Testis (tissue), 2 donors: ENCODE results near the gene FHOD1.

Experiments used
- POLR2A ChIP-seq: fragments of 450-650 bp; IDR thresholded peaks from one replicate; pipeline ENCODE4 v1.6.1; 2017; ENCODE audit warnings: antibody characterized with exemption, mild to moderate bottlenecking, moderate library complexity
- TF ChIP-seq, protein P1 (sequence below), 3 experiments: fragments of 450-650 bp in 2 of 3; fragments of 200-600 bp in 1 of 3; sonication (generic) in 1 of 3; IDR thresholded peaks; one replicate each; pipeline ENCODE4 v1.5.1; 2016 to 2019; ENCODE audit warnings: antibody characterized with exemption in 3 of 3, mild to moderate bottlenecking in 2 of 3, moderate library complexity in 1 of 3

DNA sequence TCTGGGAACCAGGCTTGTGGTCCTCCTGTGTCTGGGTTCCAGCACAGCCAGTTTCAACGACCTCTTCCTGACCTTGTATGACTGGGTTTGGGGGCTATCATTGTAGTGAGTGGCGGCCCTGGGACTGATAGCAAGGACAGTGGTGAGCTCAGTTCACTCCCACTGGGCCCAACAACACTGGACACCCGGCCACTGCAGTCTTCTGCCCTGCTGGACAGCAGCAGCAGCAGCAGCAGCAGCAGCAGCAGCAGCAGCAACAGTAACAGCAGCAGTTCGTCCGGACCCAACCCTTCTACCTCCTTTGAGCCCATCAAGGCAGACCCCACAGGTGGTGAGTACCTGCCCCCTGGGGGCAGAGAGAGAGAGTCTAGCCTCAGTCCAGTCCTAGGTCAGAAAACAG, 51.6 kb downstream of the FHOD1 start:
- TF ChIP-seq, protein P1, sequence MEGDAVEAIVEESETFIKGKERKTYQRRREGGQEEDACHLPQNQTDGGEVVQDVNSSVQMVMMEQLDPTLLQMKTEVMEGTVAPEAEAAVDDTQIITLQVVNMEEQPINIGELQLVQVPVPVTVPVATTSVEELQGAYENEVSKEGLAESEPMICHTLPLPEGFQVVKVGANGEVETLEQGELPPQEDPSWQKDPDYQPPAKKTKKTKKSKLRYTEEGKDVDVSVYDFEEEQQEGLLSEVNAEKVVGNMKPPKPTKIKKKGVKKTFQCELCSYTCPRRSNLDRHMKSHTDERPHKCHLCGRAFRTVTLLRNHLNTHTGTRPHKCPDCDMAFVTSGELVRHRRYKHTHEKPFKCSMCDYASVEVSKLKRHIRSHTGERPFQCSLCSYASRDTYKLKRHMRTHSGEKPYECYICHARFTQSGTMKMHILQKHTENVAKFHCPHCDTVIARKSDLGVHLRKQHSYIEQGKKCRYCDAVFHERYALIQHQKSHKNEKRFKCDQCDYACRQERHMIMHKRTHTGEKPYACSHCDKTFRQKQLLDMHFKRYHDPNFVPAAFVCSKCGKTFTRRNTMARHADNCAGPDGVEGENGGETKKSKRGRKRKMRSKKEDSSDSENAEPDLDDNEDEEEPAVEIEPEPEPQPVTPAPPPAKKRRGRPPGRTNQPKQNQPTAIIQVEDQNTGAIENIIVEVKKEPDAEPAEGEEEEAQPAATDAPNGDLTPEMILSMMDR (IDR thresholded peaks at IDR 0.05), result no peak
- TF ChIP-seq POLR2A, result no peak
